HG03280 (cell line): Measurements from ENCODE around the gene RGS10.

ENCODE experiments used
- ATAC-seq: cut with Tn5 transposase; IDR thresholded peaks from one replicate; pipeline ENCODE4 v1.9.1; 2021; ENCODE audit warnings: mild to moderate bottlenecking, moderate library complexity; ENCODE audit not compliant: unreplicated experiment

Gene RGS10

DNA sequence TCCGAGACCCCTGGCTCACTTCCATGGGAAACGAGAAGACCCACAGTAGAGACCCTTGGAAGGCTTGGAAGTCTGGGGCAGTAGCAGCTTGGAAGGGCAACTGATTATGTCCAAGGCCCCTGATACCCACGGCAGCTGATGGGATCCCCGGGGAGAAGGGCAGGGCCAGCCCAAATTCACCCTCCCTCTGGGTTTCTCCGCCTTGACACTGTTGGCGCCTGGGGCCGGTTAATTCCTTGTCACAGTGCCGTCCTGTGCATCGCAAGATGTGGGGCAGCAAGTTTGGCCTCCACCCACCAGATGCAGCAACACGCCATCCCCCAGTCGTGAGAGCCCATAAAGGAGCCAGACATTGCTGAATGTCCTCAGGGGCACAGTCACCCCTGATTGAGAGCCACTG, 89.2 kb downstream of the RGS10 start:
- no peak for ATAC-seq

- no peak for ATAC-seq
Measured at GRCh38 chr10:119452396-119452795, 90.1 kb downstream of the RGS10 start.

GRCh38 chr10:119451300-119451896, 91.1 kb downstream of the RGS10 start:
- ATAC-seq, result no peak

DNA sequence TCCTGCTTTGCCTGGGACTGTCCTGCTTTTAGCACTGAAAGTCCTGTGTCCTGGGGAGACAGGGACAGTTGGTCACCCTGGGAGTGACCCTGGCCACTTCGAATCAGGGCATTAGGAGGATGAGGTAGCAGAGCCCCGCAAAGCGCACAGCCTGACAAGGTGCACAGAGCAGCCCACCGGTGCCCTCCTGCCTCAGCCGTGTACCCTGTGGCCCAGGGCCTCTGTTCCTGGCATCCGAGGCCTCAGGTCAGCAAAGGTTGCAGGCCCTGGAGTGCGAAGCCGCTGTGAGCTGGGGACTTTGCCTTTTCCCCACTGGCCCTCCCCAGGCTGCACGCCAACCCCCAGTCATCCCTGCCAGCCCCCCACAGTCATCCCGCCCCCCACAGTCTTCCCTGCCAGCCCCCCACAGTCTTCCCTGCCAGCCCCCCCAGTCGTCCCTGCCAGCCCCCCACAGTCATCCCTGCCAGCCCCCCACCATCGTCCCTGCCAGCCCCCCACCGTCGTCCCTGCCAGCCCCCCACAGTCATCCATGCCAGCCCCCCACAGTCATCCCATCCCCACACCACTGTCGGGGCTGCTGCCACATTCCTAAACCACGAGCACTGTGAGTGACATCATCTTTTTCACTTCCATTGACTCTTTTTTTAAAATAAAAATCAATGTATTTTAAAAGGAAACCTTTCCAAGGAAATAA, 91.8 kb downstream of the RGS10 start:
- no peak for ATAC-seq
